Measurements from ENCODE around the gene TMEM219. TPM values are rescaled to one million over a fixed set of nuclear protein-coding genes. Genes with fewer than 3 reads are reported as not detected.
"Not testable (repeated sequence)": the region's sequence is repeated elsewhere in the genome, so short reads cannot be mapped to it uniquely, and the experiment has no call there.

The TMEM219 gene
- polyA plus RNA-seq, 3 donors = 98.3 to 120 (median 107) TPM

DNA sequence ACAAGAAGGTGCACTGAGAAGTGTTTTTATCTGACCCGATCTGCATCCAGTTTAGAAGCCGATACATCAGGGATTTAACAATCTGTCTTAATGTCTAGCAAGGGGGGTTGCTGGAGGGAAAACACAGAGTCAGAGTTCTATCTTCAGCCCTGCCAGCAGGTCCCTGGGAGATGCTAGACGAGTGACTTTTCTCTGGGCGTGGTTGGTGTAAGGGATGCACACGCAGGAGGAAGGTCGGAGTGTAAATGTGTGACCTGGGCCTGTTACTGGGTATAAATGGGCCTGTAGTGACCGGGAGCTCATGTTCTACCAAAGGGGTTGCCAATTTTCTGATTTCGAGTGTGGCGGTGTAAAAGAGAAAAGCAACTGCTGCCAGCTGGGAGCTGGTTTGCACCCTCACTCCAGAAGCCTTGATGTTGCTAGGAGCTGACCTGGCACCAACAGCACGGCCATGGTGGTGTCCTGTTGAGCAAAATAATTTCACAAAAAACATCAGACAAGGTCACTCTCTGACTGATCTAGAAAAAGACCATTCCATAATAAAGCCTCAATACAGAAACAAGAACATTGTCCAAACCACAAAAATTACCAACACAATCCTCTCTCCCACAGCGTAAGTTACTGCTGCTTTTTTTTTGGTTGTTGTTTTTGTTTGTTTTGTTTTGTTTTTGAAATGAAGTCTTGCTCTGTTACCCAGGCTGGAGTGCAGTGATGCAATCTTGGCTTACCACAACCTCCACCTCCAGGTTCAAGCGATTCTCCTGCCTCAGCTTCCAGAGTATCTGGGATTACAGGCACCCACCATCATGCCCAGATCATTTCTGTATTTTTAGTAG is 34.6 kb upstream of the TMEM219 start:
- DNase-seq (ENCODE audit: extremely low read depth in 1 of 11, low read depth in 9 of 11, low spot score in 4 of 11) = no peak

DNA sequence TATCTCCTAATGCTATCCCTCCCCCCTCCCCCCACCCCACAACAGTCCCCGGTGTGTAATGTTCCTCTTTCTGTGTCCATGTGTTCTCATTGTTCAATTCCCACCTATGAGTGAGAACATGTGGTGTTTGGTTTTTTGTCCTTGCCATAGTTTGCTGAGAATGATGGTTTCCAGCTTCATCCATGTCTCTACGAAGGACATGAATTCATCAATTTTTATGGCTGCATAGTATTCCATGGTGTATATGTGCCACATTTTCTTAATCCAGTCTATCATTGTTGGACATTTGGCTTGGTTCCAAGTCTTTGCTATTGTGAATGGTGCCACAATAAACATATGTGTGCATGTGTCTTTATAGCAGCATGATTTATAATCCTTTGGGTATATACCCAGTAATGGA is 30.1 kb upstream of the TMEM219 start:
- not testable (repeated sequence) for DNase-seq (ENCODE audit: extremely low read depth in 1 of 11, low read depth in 9 of 11, low spot score in 4 of 11)

DNA sequence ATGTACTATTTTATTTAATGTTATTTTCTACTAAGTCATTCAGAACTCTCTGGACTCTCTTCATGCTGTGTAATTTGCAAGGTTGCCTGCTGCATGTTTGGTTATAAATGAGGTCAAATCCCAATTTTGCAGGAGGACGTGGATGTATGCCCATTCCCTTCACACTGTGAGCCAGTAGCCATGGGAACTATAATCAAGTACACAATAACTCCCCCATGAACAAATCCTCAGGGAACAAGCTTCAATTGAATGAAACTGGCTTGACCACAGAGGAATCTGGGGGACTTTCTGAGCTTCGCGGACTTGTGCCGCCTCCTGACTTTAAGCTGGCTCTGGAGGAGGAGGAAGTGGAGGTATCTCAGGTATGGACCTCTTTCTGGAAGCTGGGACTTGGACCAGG is 21.2 kb upstream of the TMEM219 start:
- DNase-seq (ENCODE audit: extremely low read depth in 1 of 11, low read depth in 9 of 11, low spot score in 4 of 11) = no peak

DNA sequence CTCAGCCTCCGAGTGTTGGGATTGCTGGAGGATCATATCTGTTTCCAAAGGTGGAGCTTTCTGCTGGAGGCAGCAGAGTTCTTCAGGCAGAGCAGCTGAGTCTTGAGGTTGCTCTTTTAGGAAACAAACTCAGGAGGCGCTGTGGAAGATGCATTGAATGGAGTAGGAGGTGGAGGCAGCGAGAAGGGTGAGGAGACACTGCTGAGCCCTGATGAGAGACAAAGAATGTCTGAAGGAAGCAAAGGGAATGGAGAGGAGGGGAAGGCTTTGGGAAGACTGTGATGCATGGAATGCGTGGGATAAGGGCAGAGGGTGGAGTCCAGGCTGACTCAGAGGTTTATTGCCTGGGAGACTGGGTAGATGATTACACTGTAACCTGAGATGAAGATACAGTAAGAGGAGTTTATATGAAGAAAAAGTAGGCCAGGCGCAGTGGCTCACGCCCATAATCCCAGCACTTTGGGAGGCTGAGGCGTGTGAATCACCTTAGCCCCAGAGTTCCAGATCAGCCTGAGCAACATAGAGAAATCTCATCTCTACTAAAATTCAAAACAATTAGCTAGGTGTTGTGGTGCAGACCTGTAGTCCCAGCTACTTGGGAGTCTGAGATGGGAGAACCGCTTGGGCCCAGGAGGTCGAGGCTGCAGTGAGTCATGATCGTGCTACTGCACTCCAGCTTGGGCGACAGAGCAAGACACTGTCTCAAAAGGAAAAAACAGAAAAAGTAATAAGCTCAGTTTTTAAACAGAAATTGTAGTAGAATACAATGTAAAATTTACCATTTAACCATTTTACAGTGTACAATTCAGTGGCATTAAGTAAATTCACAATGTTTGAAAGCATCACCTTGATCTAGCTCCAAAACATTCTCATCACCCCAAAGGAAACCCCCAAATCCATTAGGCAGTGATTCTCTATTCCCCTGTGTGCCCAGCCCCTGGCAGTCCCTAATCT is 17.8 kb upstream of the TMEM219 start:
- DNase-seq (ENCODE audit: extremely low read depth in 1 of 11, low read depth in 9 of 11, low spot score in 4 of 11) = peak in 8 of 11 donors; percentile 64 to 90 (median 78)

DNA sequence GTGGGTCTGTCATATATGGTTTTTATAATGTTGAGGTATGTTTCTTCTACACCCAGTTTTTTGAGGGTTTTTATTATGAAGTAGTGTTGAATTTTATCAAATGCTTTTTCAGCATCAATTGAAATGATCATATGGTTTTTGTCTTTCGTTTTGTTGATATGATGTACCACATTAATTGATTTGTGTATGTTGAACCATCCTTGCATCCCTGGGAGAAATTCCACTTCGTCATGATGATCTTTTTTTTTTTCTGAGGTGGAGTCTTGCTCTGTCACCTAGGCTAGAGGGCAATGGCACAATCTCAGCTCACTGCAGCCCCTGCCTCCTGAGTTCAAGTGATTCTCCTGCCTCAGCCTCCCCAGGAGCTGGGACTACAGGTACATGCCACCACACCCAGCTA is 14.0 kb upstream of the TMEM219 start:
- no peak for DNase-seq (ENCODE audit: extremely low read depth in 1 of 11, low read depth in 9 of 11, low spot score in 4 of 11)

DNA sequence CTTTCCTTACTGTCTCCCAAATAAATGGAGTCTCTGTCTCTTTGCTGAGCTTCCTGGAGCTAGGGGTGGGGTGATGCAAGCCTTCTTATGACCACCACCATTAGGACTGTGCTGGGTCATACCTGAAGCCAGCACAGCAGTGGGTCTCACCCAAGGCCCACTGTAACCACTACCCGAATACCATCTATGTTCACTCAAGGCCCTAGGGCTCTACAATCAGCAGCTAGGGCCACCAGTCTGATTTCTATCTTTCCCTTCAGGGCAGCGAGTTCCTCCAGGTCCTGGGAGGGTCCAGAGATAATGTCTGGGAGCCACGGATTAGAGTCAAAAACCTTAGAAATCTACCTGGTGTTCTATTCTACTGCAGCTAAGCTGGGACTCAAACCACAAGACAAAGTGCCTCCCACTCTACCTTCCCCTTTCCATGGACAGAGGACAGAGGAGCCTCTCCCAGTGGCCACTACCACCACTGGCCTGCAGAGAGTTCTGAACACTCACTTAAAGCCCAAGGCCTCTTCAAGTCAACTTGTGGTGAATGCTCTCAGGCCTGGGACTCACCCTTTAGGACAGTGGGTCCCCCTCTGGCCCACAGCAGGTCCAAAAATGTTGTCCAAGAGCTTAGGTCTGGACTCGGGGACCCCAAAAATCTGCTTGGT is 10.9 kb upstream of the TMEM219 start:
- DNase-seq (ENCODE audit: extremely low read depth in 1 of 11, low read depth in 9 of 11, low spot score in 4 of 11) = no peak

DNA sequence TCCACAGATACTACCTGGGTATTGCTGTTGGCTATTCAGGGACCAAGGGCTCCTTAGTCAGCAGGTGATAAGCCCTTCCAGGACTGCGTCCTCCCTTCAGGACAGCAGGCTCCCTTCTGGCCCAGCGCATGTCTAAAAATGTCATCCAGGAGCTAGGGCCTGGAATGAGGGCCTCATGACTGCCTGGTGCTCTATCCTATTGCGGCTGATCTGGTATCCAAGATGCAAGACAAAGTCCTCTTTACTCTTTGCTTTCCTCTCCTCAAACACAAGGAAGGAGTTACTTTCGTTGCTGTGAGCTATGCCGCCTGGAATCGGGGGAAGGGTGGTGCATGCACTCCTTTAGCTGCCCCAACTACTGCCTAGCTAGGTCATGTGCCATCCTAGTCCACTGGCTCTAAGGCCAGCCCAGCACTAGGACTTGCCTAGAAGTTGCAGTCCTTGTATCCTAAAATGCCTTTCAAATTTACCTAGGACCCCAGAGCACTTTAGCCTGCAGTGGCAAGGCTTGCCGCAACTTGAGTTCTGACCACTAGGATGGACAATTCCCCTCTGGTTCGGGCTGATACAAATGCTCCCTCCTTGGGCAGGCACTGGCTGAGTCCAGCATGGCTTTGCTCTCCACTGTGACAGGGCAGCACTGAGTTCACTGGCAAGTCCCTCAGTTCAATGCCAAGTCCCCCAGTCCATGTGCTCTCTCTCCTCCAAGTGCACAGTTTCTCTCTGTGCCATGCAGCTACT is 10.1 kb upstream of the TMEM219 start:
- DNase-seq (ENCODE audit: extremely low read depth in 1 of 11, low read depth in 9 of 11, low spot score in 4 of 11) = no peak

DNA sequence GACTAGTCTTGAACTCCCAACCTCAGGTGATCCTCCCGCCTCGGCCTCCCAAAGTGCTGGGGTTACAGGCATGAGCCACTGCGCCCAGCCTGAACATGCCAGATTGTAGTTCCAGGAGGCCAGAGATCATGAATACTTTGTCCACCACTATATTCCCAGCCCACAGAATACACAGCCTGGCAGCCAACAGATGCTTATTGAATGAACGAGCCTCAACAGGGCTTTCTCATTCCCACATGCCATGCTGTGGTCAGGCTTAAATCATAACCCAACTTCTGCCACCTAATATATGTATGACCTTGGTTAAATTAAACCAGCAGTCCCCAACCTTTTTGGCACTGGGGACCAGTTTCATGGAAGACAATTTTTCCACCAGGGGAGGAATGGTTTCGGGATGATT is 3.1 kb upstream of the TMEM219 start:
- no peak for DNase-seq (ENCODE audit: extremely low read depth in 1 of 11, low read depth in 9 of 11, low spot score in 4 of 11)

DNA sequence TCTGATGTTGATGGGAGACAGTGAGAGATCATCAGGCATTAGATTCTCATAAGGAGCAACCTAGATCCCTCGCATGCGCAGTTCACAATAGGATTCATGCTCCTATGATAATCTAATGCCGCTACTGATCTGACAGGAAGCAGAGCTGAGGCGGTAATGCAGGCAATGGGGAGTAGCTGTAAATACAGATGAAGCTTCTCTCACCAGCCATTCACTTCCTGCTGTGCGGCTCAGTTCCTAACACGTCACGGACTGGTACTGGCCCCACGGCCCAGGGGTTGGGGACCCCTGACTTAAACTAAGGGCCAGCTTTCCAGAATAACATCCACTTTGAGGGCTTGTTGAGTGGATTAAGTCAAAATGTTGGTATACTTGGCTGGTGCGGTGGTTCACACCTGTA is 2.6 kb upstream of the TMEM219 start:
- DNase-seq (ENCODE audit: extremely low read depth in 1 of 11, low read depth in 9 of 11, low spot score in 4 of 11) = no peak

DNA sequence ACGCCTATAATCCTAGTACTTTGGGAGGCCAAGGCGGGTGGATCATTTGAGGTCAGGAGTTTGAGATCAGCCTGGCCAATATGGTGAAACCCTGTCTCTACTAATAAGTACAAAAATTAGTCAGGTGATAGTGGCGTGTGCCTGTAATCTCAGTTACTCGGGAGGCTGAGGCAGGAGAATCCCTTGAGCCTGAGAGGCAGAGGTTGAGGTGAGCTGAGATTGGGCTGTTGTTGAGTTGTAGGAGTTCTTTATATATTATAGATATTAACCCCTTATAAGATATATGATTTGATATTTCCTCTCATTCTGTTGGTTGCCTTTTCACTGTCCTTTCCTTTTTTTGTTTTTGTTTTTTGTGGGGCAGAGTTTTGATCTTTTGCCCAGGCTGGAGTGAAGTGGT is 2.1 kb upstream of the TMEM219 start:
- DNase-seq (ENCODE audit: extremely low read depth in 1 of 11, low read depth in 9 of 11, low spot score in 4 of 11) = not testable (repeated sequence)

DNA sequence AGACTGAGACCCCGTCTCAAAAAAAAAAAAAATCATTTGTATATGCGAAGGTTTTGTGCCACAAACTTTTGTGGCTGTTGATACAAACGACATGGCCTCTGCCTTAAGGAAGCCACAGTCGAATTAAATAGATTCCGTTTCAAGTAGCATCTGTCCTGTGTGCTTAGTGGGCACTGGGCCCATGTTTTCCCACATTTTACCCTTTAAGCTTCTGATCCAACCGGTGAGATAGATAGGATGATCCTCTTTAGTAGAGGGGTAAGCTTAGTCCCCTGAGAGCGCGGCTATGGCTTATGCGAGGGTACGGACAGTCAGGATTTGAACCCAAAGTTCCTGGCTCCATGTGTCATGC is 776 bp upstream of the TMEM219 start:
- no peak for DNase-seq (ENCODE audit: extremely low read depth in 1 of 11, low read depth in 9 of 11, low spot score in 4 of 11)

DNA sequence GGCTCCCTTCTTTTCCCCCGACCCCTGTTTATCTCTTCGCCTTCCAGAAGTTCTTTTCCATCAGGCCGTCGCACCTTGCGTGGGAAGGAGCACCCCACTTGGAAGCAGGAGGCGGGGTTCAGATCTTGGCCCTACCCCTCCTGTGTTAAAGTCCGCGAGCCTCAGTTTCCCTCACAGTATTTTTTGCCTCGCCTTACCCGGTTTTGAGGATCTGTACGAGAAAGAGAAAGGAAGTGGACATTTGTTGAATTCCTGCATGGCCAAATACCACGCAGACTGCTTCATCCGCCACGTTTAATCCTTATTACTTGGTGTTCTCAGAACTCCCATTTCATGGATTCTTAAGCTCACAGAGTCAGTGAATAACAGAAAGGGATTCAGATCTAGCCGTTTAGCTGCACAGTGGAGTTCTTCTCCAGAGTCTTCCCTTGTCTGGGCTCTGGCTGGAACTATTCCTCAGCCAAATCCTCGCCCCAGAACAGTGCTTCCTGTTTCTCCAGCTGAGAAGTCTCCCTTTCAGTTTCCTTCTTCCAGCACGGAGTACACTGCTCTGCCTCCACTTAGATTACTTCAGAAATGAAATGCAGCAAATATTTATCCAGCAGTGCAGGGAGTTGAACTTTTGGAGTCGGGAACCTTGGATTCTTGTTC is 590 bp downstream of the TMEM219 start:
- peak in 1 of 11 donors; percentile 38 for DNase-seq (ENCODE audit: extremely low read depth in 1 of 11, low read depth in 9 of 11, low spot score in 4 of 11)

DNA sequence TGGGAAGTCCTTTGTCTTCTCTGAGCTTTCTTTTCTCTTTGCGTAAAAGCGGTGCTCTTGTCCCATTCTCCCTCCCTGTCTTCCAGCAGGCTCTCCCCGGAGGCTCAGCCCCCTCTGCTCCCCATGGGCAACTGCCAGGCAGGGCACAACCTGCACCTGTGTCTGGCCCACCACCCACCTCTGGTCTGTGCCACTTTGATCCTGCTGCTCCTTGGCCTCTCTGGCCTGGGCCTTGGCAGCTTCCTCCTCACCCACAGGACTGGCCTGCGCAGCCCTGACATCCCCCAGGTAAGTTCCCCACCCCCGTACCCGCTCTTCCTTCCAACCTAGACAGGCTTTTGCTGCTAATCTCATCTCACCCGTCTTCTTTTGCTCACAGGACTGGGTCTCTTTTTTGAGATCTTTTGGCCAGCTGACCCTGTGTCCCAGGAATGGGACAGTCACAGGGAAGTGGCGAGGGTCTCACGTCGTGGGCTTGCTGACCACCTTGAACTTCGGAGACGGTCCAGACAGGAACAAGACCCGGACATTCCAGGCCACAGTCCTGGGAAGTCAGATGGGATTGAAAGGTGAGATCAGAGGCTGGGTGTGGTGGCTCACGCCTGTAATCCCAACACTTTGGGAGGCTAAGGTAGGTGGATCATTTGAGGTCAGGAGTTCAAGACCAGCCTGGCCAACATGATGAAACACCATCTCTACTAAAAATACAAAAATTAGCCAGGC is 1.3 kb downstream of the TMEM219 start:
- no peak for DNase-seq (ENCODE audit: extremely low read depth in 1 of 11, low read depth in 9 of 11, low spot score in 4 of 11)

DNA sequence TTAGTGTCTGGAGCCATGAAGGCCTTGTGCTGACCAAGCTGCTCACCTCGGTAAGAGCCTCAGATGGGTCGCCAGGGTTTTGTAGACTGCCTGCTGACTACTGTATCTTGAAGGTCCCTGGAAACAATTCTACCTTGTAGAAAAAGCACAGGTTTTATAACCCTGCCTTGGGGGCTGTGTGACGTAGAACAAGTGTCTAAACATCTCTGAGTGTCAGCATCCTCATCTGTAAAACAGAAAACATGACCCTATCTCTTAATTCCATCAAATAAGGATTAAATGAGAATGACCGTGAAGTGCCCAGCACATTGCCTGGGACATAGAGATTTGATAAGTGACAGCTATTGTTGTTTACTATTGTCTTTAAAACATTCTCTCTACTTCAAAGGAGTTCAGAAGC is 6.3 kb downstream of the TMEM219 start:
- DNase-seq (ENCODE audit: extremely low read depth in 1 of 11, low read depth in 9 of 11, low spot score in 4 of 11) = no peak

DNA sequence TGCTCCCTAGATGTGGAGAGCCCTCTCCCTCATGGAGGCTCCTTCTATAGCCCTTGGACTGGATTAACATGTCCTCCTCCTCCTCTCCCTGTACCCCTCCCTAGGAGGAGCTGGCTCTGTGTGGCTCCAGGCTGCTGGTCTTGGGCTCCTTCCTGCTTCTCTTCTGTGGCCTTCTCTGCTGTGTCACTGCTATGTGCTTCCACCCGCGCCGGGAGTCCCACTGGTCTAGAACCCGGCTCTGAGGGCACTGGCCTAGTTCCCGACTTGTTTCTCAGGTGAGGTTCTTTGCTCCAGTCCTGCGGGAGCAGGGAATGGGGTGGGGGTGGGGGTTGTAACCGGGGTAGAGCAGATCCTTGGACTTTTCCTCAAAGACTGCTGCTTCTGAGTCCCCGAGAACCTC is 9.4 kb downstream of the TMEM219 start:
- DNase-seq (ENCODE audit: extremely low read depth in 1 of 11, low read depth in 9 of 11, low spot score in 4 of 11) = no peak

DNA sequence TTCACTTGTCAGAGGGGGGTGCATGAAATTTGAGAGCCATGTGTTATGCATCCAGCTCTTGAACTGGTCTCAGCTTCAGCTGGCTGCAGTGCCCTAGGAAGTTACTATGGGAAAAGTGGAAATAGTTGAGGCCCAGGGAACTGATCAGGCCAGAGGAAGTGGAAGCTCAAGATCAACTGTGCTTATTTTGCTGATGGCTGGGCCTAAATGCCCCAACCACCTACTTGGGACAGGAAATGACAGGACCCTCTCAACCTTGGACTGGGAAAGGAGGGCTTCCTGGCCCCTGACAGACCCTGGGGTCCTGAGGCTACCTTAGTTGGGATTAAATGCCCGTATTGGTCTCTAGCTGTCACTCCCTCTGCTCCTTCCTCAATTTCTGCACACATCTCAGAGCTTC is 10.6 kb downstream of the TMEM219 start:
- DNase-seq (ENCODE audit: extremely low read depth in 1 of 11, low read depth in 9 of 11, low spot score in 4 of 11) = no peak

DNA sequence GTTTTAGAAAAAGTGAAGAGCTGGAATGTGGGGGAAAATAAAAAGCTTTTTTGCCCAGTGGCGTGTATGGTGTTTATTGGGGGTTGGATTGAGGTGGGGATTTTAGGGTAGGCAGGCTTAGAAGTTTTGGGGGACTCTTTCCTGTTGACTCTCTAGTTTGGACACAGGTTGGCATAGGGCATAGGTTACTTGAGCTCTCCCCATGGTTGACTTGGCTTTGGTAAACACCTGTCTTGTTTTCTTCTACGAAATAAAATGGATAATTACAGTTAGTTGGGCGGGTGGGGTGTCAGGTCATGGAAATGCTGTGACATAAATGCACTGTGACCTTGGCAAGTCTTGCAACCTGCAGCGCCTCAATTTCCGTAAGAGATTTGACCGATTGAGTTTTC is 11.1 kb downstream of the TMEM219 start:
- DNase-seq (ENCODE audit: extremely low read depth in 1 of 11, low read depth in 9 of 11, low spot score in 4 of 11) = no peak

Data from renal cortex interstitium (tissue), 11 donors.